ENCODE data around the gene RGS5.
"Not testable (repeated sequence)": the region's sequence is repeated elsewhere in the genome, so short reads cannot be mapped to it uniquely, and the experiment has no call there.

The RGS5 gene

DNA sequence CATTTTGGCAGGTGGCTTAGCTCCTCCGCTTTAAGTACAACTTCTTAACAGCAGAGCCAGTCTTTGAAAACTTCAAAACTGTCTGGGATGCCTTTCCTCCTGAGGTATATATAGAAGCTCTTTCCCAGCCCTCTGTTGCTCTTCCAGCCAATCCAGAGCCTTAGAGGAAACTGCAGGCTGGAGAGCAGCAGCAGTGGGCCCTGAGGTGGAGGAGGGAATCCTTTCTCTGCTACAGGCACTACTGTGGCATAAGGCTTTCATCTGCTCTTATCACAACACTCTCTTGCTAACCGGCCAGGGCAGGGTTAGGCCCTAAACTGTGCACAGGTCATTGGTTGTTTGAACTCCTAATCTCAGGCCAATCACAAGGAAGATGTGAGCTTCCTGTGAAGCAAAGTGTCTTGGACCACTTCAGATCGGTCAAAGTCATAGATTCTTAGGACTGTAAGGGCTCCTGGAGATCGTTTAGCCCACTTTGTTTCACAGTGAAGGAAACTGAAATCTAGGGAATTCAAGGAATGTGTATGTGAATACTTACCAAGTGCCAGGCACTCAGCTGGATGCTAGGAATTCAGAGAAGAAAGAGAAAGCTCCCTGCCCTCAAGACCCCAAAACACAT lies at the start of gene RGS5:
TSS of gene RGS5 (minus strand) at position 84 of the 619 bp plus-strand sequence. CDS start at position 3, 81 bp downstream.
- no peak for DNase-seq (ENCODE audit: low read depth in 2 of 2, low spot score in 1 of 2)

DNA sequence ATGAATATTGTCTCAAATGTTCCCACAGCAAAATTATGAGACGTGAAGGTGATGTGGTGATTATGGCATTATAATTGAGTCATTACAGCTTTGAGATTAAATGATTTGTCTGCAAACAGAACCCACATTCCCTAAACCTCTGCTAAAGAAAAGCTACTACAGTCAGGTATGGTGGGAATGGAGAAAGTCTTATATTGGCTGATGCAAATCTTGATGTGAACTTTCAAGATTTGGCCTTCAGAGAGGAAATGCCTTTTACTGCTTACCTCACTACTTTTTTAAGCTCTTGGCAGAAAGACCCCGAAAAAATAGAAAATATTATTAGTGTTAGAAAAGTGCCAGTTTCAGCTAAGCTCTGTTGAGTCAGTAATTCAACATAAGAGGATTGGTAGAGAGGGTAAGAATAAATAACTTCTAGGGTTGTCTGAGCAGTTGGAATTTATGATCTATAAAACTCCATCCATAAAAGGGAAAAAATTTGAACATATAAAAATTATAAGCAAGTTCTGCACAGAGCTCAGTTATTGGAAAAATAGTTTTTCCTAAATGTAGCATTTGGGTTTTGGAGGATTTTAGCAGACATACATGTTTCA lies 47.8 kb upstream of the RGS5 start:
- no peak for DNase-seq (ENCODE audit: low read depth in 2 of 2, low spot score in 1 of 2)

DNA sequence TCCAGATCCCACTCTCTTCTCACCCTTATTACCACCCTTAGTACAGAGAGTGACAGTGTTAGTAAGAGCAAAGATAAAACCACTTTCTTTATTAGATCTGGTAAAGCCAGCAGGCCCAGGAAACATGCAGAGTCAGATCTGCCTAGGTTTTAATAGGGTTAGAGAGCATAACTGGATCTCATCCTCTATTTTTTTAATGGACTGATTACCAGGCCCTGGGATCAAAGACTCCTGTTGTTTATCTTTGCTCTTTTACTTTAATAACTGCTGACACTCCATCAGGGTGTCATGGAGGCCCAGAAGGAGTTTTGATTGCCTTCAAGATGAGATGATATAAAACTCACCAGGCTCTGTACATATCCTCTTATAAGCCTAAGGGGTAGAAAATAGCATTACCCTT lies 45.3 kb upstream of the RGS5 start:
- DNase-seq (ENCODE audit: low read depth in 2 of 2, low spot score in 1 of 2), result no peak

DNA sequence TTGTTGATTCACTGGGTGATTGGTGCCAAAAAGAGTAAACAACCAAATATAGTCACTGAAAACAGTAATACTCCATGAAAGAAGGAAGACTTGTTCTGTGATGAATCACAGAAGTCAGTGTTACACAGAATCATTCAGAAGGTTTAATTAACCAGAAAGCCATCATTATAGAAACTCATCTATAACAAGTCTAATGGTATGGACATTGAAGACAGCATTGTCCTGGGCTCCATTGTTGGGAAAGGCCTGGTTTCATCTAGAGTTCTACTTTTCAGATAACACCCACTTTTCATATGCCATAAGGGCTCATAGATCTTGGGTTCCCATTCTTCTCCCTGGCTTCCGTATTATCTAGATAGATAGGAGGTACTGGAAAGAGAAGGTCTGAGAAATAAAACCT lies 41.9 kb upstream of the RGS5 start:
- DNase-seq (ENCODE audit: low read depth in 2 of 2, low spot score in 1 of 2), result not testable (repeated sequence)

- no peak for DNase-seq (ENCODE audit: low read depth in 2 of 2, low spot score in 1 of 2)
Measured at GRCh38 chr1:163241746-163242145, 39.0 kb upstream of the RGS5 start.

GRCh38 chr1:163240705-163241104 lies 38.0 kb upstream of the RGS5 start:
- DNase-seq (ENCODE audit: low read depth in 2 of 2, low spot score in 1 of 2), result no peak

DNA sequence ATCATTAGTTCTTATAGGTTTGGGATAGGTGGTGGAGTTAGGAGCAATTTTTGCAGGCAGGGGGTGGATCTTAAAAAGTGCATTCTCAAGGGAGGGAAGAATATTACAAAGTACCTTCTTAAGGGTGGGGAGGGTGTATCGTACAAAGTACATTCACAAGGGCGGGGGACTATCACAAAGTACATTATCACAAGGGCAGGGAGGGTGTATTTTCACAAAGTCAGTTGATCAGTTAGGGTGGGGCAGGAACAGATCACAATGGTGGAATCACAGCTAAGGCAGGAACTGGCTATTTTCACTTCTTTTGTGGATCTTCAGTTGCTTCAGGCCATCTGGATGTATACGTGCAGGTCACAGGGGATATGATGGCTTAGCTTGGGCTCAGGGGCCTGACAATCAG lies 30.9 kb upstream of the RGS5 start:
- not testable (repeated sequence) for DNase-seq (ENCODE audit: low read depth in 2 of 2, low spot score in 1 of 2)

- DNase-seq (ENCODE audit: low read depth in 2 of 2, low spot score in 1 of 2), result no peak
Measured at GRCh38 chr1:163231385-163231784, 28.7 kb upstream of the RGS5 start.

- no peak for DNase-seq (ENCODE audit: low read depth in 2 of 2, low spot score in 1 of 2)
Measured at GRCh38 chr1:163230827-163231226, 28.1 kb upstream of the RGS5 start.

GRCh38 chr1:163228271-163228670 lies 25.6 kb upstream of the RGS5 start:
- not testable (repeated sequence) for DNase-seq (ENCODE audit: low read depth in 2 of 2, low spot score in 1 of 2)

DNA sequence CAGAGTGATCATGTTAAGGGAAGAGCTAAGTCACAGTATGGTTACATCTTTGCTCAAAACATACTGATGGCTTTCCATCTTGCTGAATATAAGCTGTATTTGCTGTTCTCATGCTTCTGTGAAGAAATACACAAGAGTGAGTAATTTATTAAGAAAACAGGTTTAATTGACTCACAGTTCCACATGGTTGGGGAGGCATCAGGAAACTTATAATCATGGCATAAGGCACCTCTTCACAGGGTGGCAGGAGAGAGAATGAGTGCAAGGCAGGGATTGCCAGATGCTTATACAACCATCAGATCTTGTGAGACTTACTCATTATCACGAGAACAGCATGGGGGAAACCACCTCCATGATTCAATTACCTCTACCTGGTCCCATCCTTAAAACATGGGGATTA lies 24.4 kb upstream of the RGS5 start:
- DNase-seq (ENCODE audit: low read depth in 2 of 2, low spot score in 1 of 2), result no peak

GRCh38 chr1:163213626-163214025 lies 10.9 kb upstream of the RGS5 start:
- DNase-seq (ENCODE audit: low read depth in 2 of 2, low spot score in 1 of 2), result no peak

- no peak for DNase-seq (ENCODE audit: low read depth in 2 of 2, low spot score in 1 of 2)
Measured at GRCh38 chr1:163211667-163212066, 9.0 kb upstream of the RGS5 start.

DNA sequence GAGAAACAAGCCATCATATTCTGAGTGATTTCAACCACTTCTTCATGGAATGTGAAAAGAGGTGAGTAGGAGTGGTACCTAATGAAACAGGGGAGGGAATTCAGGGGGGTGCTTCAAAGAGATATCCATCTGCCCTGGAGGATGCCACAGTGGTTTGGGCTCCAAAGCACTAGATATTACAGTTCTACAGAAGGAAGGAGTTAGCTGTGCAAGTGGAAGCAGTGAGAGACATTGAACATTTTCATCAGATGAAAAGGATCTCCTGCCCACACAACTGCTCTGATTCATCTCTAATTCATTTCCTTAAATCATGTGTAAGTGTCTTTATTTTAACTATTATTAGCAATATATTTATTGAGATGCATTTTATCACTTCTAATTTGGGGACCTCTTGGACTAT lies 2.8 kb upstream of the RGS5 start:
- DNase-seq (ENCODE audit: low read depth in 2 of 2, low spot score in 1 of 2), result no peak

- no peak for DNase-seq (ENCODE audit: low read depth in 2 of 2, low spot score in 1 of 2)
Measured at GRCh38 chr1:163203561-163203960, 845 bp upstream of the RGS5 start.

DNA sequence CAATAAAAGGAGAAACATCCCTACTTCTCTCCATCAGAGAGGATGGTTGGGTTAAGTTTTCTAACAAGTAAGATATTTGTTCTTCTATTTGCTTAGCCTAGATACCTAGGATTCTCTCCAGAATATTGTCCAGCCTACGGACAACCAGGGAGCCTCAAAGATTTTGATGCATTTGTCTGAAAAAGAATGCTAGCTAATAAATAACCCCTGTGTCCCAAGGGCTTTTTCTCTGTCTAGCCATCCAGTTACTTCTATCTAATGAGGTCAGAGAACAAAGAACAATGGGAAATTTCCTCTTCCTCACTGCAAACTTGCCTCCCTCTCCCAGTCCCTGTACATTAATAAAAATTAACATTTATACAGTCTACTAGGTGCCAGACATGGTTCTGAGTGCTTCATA lies 810 bp downstream of the RGS5 start:
- DNase-seq (ENCODE audit: low read depth in 2 of 2, low spot score in 1 of 2), result no peak

DNA sequence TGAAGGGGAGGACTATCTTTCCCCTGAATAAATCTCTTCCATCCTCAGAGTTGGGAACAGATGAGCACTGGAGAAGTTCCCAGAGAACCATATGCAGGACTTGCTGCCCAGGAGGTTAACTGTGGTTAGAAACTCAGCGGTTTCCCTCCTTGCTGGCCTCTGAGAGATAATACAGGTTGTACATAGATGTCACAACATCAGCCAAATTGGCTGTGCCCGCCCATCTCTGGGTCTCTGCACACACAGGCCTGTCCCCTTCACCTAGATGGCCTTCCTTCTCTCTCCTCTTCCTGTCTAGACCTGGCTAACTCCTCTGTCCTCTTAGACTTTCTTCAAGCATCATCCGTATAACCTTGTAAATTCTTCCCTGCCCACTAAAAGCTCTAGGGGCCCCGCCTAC lies 5.7 kb downstream of the RGS5 start:
- DNase-seq (ENCODE audit: low read depth in 2 of 2, low spot score in 1 of 2), result no peak

- DNase-seq (ENCODE audit: low read depth in 2 of 2, low spot score in 1 of 2), result no peak
Measured at GRCh38 chr1:163196449-163196787, 6.3 kb downstream of the RGS5 start.

GRCh38 chr1:163195728-163196448 lies 6.8 kb downstream of the RGS5 start:
- no peak for DNase-seq (ENCODE audit: low read depth in 2 of 2, low spot score in 1 of 2)

DNA sequence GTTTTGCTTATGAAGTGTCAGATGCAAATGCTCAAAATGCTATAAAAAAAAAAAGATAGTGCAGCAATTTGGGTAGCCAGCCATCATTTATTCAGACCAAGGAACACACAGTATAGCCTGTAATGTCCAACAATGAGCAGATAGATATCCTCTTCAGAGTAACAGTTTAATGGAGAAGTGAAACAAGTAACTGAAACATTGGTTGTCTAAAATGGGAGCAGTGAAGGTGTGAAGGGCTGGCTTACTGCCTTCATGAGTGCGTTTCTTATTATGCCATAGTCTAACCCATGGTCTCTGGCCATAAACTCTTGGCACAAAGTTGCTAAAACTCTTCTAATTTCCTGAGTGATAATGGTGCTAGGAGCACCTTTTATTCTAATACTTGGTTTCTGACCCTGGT lies 11.4 kb downstream of the RGS5 start:
- no peak for DNase-seq (ENCODE audit: low read depth in 2 of 2, low spot score in 1 of 2)

DNA sequence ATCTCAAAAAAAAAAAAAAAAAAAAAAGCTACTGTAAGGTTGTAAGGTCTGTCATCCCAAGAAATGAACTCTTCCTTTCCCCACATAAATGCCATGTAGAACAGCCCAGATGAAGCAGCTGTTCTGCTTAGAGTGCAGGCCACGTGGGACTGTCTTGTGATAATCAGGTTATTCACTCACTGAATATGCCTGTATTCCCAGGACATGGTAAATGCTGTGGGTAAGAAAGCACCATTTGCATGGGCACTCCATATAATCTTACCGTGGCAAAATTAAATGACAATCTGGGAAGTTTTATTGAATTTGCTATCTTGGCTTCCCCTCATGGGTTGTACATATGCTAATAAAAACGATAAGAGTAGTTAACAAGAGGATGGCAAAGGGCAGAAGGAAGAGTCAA lies 13.8 kb downstream of the RGS5 start:
- DNase-seq (ENCODE audit: low read depth in 2 of 2, low spot score in 1 of 2), result no peak

DNA sequence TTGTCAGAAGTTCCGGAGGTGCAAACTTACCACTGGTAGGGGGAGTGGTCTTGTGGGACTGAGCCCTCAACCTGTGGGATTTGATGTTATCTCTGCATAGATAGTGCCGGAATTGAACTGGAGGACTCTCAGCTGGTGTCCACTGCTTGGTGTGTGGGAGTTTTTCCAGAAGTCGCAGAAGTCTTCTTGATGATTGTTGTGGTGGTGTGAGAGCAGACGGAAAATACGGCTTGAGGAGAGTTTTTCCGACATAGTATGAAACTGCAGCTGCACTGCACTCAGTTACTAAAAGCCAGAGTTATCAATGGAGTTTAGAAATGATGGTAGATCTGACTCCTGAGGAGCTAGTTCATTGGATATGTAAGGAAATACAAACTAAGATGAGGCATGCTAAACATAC lies 14.9 kb downstream of the RGS5 start:
- DNase-seq (ENCODE audit: low read depth in 2 of 2, low spot score in 1 of 2), result no peak

DNA sequence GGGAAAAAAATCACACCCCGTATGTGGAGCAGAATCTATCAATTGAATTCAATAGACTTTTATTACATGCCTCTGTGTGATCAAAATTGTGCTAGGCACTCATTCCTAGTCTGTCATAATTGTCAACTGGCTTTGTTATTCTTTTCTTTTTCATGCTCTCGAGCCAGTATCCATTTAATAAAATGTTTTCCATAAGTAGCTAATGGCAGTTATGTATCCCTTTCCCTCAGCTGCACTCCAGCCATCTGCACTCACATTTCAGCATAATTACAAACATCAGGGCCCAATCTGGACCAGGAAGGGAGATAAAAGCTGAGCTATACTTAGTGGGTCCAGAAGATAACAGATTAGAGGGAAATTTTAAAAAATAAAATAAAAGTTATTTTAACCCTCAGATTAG lies 15.9 kb downstream of the RGS5 start:
- no peak for DNase-seq (ENCODE audit: low read depth in 2 of 2, low spot score in 1 of 2)

All from stimulated activated CD8-positive, alpha-beta memory T cell treated with anti-CD3 and anti-CD28 coated beads, Interleukin-4, amount 100 ng/mL, for 4 hours (primary cell).